ENCODE measurements around the gene CD3G.
A peak's percentile ranks its signal among the peaks of the same experiment; 100 is the strongest.

CD3G gene

DNA sequence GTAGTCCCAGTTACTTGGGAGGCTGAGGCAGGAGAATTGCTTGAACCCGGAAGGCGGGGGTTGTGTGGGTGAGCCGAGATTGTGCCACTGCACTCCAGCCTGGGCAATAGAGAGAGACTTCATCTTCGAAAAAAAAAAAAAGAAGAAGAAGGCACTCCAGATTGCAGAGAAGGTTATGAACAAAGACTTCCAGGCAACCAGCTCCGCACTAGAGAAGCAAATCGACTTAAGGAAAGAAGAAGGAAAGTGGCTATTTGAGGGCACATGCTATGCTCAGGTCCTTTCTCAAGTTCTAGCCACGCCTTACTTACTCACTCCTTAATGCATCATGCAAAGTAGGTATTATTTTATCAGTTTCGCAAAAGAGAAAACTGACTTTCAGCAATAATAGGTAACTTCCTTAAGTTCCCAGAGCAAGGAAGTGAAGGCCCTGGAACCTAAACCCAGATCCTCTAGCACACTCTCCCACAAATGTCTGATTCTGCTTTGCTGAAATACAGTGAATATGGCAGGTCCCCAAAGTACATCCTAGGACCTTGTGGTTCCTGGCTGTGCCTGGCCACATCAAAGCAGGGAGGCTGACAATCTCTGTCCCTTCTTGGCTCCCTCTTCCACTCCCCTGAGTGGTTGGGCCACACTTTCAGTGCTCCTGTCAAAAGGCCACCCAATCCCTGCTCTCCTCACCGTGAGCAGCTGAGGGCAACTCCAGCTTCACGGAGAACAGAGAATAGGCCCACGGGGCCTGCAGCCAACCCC is 25.4 kb upstream of the CD3G start:
- Histone ChIP-seq H3K79me2 (ENCODE audit: insufficient read depth, low read length) (peaks cover 15% of the 10 kb centered on the region), H3K4me2 (ENCODE audit: insufficient read depth, low read length) (no peak overlapping the region), H3K27me3 (ENCODE audit: insufficient read depth, low read length, poor library complexity) (no peaks in the 10 kb centered on the region), H4K20me1 (ENCODE audit: insufficient read depth, low read length) (no peaks in the 10 kb centered on the region), H3K9me3 (ENCODE audit: insufficient read depth, low read length, severe bottlenecking) (no peaks in the 10 kb centered on the region), H3K4me3 (ENCODE audit: low read depth in 1 of 2, low read length in 2 of 2) (no peak overlapping the region), H2AFZ (ENCODE audit: low read depth, low read length) (no peak overlapping the region), H3K36me3 (ENCODE audit: insufficient read depth, low read length) (peaks cover 23% of the 10 kb centered on the region), H3K9ac (ENCODE audit: low read depth, low read length) (0 out of 2 replicates have a peak overlapping the region, but pooled peaks have one; percentile 2), H3K27ac (ENCODE audit: low read length) (peak overlapping the region; percentile 96), H3K4me1 (ENCODE audit: insufficient read depth, low read length) (peaks cover 65% of the 10 kb centered on the region)
- ATAC-seq (ENCODE audit: insufficient read depth, low read depth), result 0 out of 3 replicates have a peak, but pooled peaks have one; percentile 2
- TF ChIP-seq, protein P1, sequence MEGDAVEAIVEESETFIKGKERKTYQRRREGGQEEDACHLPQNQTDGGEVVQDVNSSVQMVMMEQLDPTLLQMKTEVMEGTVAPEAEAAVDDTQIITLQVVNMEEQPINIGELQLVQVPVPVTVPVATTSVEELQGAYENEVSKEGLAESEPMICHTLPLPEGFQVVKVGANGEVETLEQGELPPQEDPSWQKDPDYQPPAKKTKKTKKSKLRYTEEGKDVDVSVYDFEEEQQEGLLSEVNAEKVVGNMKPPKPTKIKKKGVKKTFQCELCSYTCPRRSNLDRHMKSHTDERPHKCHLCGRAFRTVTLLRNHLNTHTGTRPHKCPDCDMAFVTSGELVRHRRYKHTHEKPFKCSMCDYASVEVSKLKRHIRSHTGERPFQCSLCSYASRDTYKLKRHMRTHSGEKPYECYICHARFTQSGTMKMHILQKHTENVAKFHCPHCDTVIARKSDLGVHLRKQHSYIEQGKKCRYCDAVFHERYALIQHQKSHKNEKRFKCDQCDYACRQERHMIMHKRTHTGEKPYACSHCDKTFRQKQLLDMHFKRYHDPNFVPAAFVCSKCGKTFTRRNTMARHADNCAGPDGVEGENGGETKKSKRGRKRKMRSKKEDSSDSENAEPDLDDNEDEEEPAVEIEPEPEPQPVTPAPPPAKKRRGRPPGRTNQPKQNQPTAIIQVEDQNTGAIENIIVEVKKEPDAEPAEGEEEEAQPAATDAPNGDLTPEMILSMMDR (IDR thresholded peaks at IDR 0.05; ENCODE audit: borderline replicate concordance, extremely low read depth, low read length, poor library complexity, severe bottlenecking), result no peak
- TF ChIP-seq EZH2 (IDR thresholded peaks at IDR 0.05; ENCODE audit: borderline replicate concordance, low read depth, low read length, severe bottlenecking), result no peak
- DNase-seq, result peak; percentile 68

- Histone ChIP-seq H3K36me3 (ENCODE audit: insufficient read depth, low read length) (peaks cover 18% of the 10 kb centered on the region), H3K9ac (ENCODE audit: low read depth, low read length) (no peak overlapping the region), H3K4me1 (ENCODE audit: insufficient read depth, low read length) (peaks cover 60% of the 10 kb centered on the region), H3K79me2 (ENCODE audit: insufficient read depth, low read length) (peaks cover 9% of the 10 kb centered on the region), H4K20me1 (ENCODE audit: insufficient read depth, low read length) (no peaks in the 10 kb centered on the region), H3K9me3 (ENCODE audit: insufficient read depth, low read length, severe bottlenecking) (no peaks in the 10 kb centered on the region), H3K27me3 (ENCODE audit: insufficient read depth, low read length, poor library complexity) (no peaks in the 10 kb centered on the region), H3K4me3 (ENCODE audit: low read depth in 1 of 2, low read length in 2 of 2) (no peak overlapping the region), H2AFZ (ENCODE audit: low read depth, low read length) (no peak overlapping the region), H3K4me2 (ENCODE audit: insufficient read depth, low read length) (no peak overlapping the region), H3K27ac (ENCODE audit: low read length) (peak overlapping the region; percentile 96)
- TF ChIP-seq, protein P1 (IDR thresholded peaks at IDR 0.05; ENCODE audit: borderline replicate concordance, extremely low read depth, low read length, poor library complexity, severe bottlenecking), result no peak
- no peak for TF ChIP-seq EZH2 (IDR thresholded peaks at IDR 0.05; ENCODE audit: borderline replicate concordance, low read depth, low read length, severe bottlenecking)
- ATAC-seq (ENCODE audit: insufficient read depth, low read depth), result no peak
- no peak for DNase-seq
Observed at GRCh38 chr11:118319337-118319707, 24.8 kb upstream of the CD3G start.

GRCh38 chr11:118320515-118320914 is 23.6 kb upstream of the CD3G start:
- Histone ChIP-seq H3K36me3 (ENCODE audit: insufficient read depth, low read length) (peaks cover 8% of the 10 kb centered on the region; the same call in 1 of the 2 replicates), H3K4me3 (ENCODE audit: low read depth in 1 of 2, low read length in 2 of 2) (no peak overlapping the region), H3K9ac (ENCODE audit: low read depth, low read length) (no peak overlapping the region), H3K4me2 (ENCODE audit: insufficient read depth, low read length) (no peak overlapping the region), H3K79me2 (ENCODE audit: insufficient read depth, low read length) (peaks cover 7% of the 10 kb centered on the region; the same call in 1 of the 2 replicates), H2AFZ (ENCODE audit: low read depth, low read length) (no peak overlapping the region), H3K4me1 (ENCODE audit: insufficient read depth, low read length) (peaks cover 48% of the 10 kb centered on the region), H4K20me1 (ENCODE audit: insufficient read depth, low read length) (no peaks in the 10 kb centered on the region), H3K27ac (ENCODE audit: low read length) (peak overlapping the region; percentile 96), H3K9me3 (ENCODE audit: insufficient read depth, low read length, severe bottlenecking) (no peaks in the 10 kb centered on the region), H3K27me3 (ENCODE audit: insufficient read depth, low read length, poor library complexity) (no peaks in the 10 kb centered on the region)
- TF ChIP-seq, protein P1 (IDR thresholded peaks at IDR 0.05; ENCODE audit: borderline replicate concordance, extremely low read depth, low read length, poor library complexity, severe bottlenecking), result no peak
- no peak for TF ChIP-seq EZH2 (IDR thresholded peaks at IDR 0.05; ENCODE audit: borderline replicate concordance, low read depth, low read length, severe bottlenecking)
- no peak for DNase-seq
- no peak for ATAC-seq (ENCODE audit: insufficient read depth, low read depth)

Measured in DND-41 (cell line).